ENCODE measurements around the gene YIPF3.
"Not testable (repeated sequence)": the region's sequence is repeated elsewhere in the genome, so short reads cannot be mapped to it uniquely, and the experiment has no call there.

Gene YIPF3

DNA sequence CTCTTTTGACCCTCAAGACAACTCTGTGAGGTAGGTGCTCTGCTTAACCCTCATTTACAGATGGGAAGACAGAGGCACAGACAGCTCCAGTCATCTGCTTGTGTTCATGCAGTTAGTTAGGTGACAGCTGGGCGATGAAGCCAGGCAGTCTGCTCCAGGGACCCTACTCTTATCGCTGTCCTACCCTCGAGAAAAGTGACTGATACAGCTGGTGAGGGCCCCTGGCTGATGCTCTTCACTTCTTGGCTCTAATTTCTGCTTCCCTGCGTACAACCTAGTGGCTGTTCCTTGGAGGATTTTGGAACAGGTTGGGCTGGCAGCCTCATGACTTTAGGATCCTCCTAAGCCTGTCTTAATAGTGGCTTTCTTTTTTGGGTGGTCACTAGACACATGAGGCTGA is 48.5 kb downstream of the YIPF3 start:
- TF ChIP-seq ZNF274 (IDR thresholded peaks at IDR 0.05; ENCODE audit: low read depth, low read length) (no peak), YY1 (IDR thresholded peaks at IDR 0.05; ENCODE audit: insufficient read depth, insufficient read length) (no peak), SUZ12 (IDR thresholded peaks at IDR 0.05; ENCODE audit: extremely low read depth, insufficient read depth, insufficient read length) (no peak)
- Histone ChIP-seq H3K9me3 (ENCODE audit: insufficient read depth, low read length) (no peaks in the 10 kb centered on the region), H3K4me1 (ENCODE audit: insufficient read depth, insufficient read length) (peaks cover 10% of the 10 kb centered on the region), H3K27me3 (ENCODE audit: insufficient read depth, insufficient read length) (no peaks in the 10 kb centered on the region), H3K9ac (ENCODE audit: insufficient read length, low read depth) (no peak overlapping the region), H3K4me3 (ENCODE audit: insufficient read length, low read depth) (no peak overlapping the region), H3K36me3 (ENCODE audit: insufficient read depth, insufficient read length, low read length) (no peaks in the 10 kb centered on the region)
- no peak for DNase-seq (ENCODE audit: low read depth, low spot score)

DNA sequence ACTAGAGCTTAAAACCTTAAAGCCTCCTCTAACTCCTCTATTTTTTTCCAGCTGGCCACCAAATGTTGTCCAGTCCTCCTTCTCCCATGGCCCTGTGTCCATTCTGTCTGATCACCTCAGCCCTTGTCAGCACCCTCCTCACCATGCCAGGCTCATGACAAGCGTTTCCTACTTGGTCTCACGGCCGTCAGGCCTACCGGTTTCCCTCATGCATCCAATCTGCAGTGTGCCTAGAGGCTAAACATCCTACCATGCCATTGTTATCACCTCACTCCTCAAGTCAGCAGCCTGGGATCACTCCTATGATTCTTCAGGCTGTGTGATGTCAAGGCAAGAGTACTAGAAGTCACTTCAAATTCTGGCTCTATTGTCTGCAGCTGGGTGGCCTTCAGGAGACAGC is 49.0 kb downstream of the YIPF3 start:
- no peaks in the 10 kb centered on the region for H3K27me3 ChIP-seq (ENCODE audit: insufficient read depth, insufficient read length)
- H3K4me1 ChIP-seq (ENCODE audit: insufficient read depth, insufficient read length), result peaks cover 10% of the 10 kb centered on the region
- TF ChIP-seq SUZ12 (IDR thresholded peaks at IDR 0.05; ENCODE audit: extremely low read depth, insufficient read depth, insufficient read length) (no peak), YY1 (IDR thresholded peaks at IDR 0.05; ENCODE audit: insufficient read depth, insufficient read length) (no peak), ZNF274 (IDR thresholded peaks at IDR 0.05; ENCODE audit: low read depth, low read length) (no peak)
- H3K9ac ChIP-seq (ENCODE audit: insufficient read length, low read depth), result no peak overlapping the region
- DNase-seq (ENCODE audit: low read depth, low spot score), result no peak
- H3K36me3 ChIP-seq (ENCODE audit: insufficient read depth, insufficient read length, low read length), result no peaks in the 10 kb centered on the region
- no peaks in the 10 kb centered on the region for H3K9me3 ChIP-seq (ENCODE audit: insufficient read depth, low read length)
- H3K4me3 ChIP-seq (ENCODE audit: insufficient read length, low read depth), result no peak overlapping the region

DNA sequence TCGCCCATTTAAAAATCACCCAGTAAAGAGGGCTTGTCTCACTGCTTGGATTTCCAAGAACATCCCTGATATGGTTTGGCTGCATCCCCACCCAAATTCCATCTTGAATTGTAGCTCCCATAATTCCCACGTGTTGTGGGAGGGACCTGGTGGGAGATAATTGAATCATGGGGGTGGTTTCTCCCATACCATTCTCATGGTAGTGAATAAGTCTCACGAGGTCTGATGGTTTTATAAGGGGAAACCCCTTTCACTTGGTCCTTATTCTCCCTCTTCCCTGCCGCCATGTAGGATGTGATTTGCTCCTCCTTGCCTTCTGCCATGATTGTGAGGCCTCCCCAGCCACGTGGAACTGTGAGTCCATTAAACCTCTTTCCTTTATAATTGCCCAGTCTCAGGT is 49.5 kb downstream of the YIPF3 start:
- not testable (repeated sequence) for H3K4me3 ChIP-seq (ENCODE audit: insufficient read length, low read depth); H3K36me3 ChIP-seq (ENCODE audit: insufficient read depth, insufficient read length, low read length); H3K27me3 ChIP-seq (ENCODE audit: insufficient read depth, insufficient read length); H3K9ac ChIP-seq (ENCODE audit: insufficient read length, low read depth); H3K9me3 ChIP-seq (ENCODE audit: insufficient read depth, low read length); DNase-seq (ENCODE audit: low read depth, low spot score); H3K4me1 ChIP-seq (ENCODE audit: insufficient read depth, insufficient read length)

DNA sequence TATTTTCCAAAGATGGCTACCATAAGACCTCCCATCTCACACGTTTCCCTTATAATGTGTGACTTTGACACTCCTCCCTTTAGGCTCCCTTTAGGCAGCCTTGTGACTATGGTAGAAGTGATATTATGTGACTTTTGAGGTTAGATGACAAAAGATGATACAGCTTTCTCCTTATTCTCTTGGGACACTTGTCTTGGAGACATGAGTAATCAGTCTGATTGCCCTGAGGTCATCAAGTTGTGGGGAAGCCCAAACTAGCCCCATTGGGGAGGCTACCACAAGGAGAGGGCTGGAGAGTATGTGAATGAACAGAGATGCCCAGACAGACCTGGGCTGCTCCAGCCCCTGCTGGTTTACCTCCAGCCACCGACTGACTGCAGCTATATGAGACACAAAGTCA is 50.8 kb downstream of the YIPF3 start:
- DNase-seq (ENCODE audit: low read depth, low spot score), result no peak
- no peaks in the 10 kb centered on the region for H3K36me3 ChIP-seq (ENCODE audit: insufficient read depth, insufficient read length, low read length)
- H3K27me3 ChIP-seq (ENCODE audit: insufficient read depth, insufficient read length), result no peaks in the 10 kb centered on the region
- no peak for TF ChIP-seq YY1 (IDR thresholded peaks at IDR 0.05; ENCODE audit: insufficient read depth, insufficient read length)
- TF ChIP-seq ZNF274 (IDR thresholded peaks at IDR 0.05; ENCODE audit: low read depth, low read length), result no peak
- TF ChIP-seq SUZ12 (IDR thresholded peaks at IDR 0.05; ENCODE audit: extremely low read depth, insufficient read depth, insufficient read length), result no peak
- no peak overlapping the region for H3K9ac ChIP-seq (ENCODE audit: insufficient read length, low read depth)
- H3K4me3 ChIP-seq (ENCODE audit: insufficient read length, low read depth), result no peak overlapping the region
- no peaks in the 10 kb centered on the region for H3K9me3 ChIP-seq (ENCODE audit: insufficient read depth, low read length)
- peaks cover 10% of the 10 kb centered on the region for H3K4me1 ChIP-seq (ENCODE audit: insufficient read depth, insufficient read length)

DNA sequence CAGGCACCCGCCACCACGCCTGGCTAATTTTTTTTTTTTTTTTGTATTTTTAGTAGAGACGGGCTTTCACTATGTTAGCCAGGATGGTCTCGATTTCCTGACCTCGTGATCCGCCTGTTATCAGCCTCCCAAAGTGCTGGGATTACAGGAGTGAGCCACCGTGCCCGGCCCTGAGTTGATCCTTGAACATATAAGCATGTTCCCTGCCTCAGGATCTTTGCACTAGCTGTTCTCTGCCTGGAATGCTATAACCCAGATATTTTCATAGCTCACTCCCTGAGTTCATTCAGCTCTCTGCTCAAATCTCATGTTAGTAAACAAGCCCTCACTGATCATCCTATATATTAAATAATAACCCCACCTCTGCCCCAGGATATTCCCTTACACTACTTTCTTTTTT is 52.4 kb downstream of the YIPF3 start:
- H3K36me3 ChIP-seq (ENCODE audit: insufficient read depth, insufficient read length, low read length), result no peaks in the 10 kb centered on the region
- TF ChIP-seq ZNF274 (IDR thresholded peaks at IDR 0.05; ENCODE audit: low read depth, low read length), result no peak
- no peaks in the 10 kb centered on the region for H3K9me3 ChIP-seq (ENCODE audit: insufficient read depth, low read length)
- no peaks in the 10 kb centered on the region for H3K27me3 ChIP-seq (ENCODE audit: insufficient read depth, insufficient read length)
- peaks cover 10% of the 10 kb centered on the region for H3K4me1 ChIP-seq (ENCODE audit: insufficient read depth, insufficient read length)
- no peak overlapping the region for H3K4me3 ChIP-seq (ENCODE audit: insufficient read length, low read depth)
- H3K9ac ChIP-seq (ENCODE audit: insufficient read length, low read depth), result no peak overlapping the region
- DNase-seq (ENCODE audit: low read depth, low spot score), result no peak

DNA sequence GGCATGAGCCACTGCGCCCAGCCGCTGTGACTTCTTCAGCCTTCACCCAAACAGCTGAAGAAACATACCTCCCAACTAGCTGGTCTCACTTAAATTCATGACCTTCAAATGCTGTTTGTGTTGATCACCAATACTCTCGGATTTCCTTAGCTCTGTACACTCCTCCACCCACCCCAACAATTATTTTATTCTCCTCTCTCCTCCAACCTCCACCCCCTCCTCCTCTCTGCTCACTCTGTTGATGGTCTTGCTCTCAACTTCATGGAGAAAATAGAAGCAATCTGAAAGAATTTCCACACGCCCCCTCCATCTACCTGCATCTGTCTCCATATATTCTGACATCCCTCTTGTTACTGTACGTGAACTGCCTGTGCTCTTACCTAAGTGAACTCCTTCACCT is 54.8 kb downstream of the YIPF3 start:
- H3K9me3 ChIP-seq (ENCODE audit: insufficient read depth, low read length), result peaks cover 4% of the 10 kb centered on the region
- H3K4me3 ChIP-seq (ENCODE audit: insufficient read length, low read depth), result no peak overlapping the region
- peaks cover 2% of the 10 kb centered on the region for H3K27me3 ChIP-seq (ENCODE audit: insufficient read depth, insufficient read length)
- H3K4me1 ChIP-seq (ENCODE audit: insufficient read depth, insufficient read length), result no peaks in the 10 kb centered on the region
- H3K36me3 ChIP-seq (ENCODE audit: insufficient read depth, insufficient read length, low read length), result no peaks in the 10 kb centered on the region
- TF ChIP-seq ZNF274 (IDR thresholded peaks at IDR 0.05; ENCODE audit: low read depth, low read length) (no peak), SUZ12 (IDR thresholded peaks at IDR 0.05; ENCODE audit: extremely low read depth, insufficient read depth, insufficient read length) (no peak), YY1 (IDR thresholded peaks at IDR 0.05; ENCODE audit: insufficient read depth, insufficient read length) (no peak)
- no peak overlapping the region for H3K9ac ChIP-seq (ENCODE audit: insufficient read length, low read depth)
- DNase-seq (ENCODE audit: low read depth, low spot score), result no peak
